T-cell (primary cell): ENCODE results near the gene SLC24A4. TPM values are rescaled to one million over a fixed set of nuclear protein-coding genes. Genes with fewer than 3 reads are reported as not detected.

Experiments
- ATAC-seq, 4 experiments: fragments of 200-7000 bp in 3 of 4; fragments of 150-1000 bp in 1 of 4; cut with Tn5 transposase; replicated peaks in 1 of 4; 1 replicate in 3 of 4; 2 replicates in 1 of 4; pipeline ENCODE4 v1.10.0; 2021; ENCODE audit warnings: moderate library complexity in 3 of 4, mild to moderate bottlenecking in 2 of 4, moderate number of reproducible peaks in 1 of 4
- CTCF ChIA-PET, 2 donors: fragments of 300-600 bp; sonication (Branson Sonifier 250); formaldehyde crosslinking; loops; one replicate each; lab custom pipeline; 2022; ENCODE audit warnings: antibody characterized with exemption in 2 of 2; lab: Charles Lee
- POLR2A ChIA-PET, 2 donors: fragments of 300-600 bp; sonication (Branson Sonifier 250); formaldehyde crosslinking; loops; one replicate each; lab custom pipeline; 2022; ENCODE audit warnings: antibody characterized with exemption in 2 of 2; lab: Charles Lee
- DNase-seq, 35 experiments: peaks; one replicate each; pipeline versions ENCODE4 v3.0.0 to v3.0.0-alpha.2; 2013 to 2023
- H3K27ac ChIP-seq: one replicate; pipeline ENCODE4 v1.5.1; 2013; ENCODE audit warnings: low read length
- H3K27me3 ChIP-seq, 2 experiments: replicated peaks in 1 of 2; 1 replicate in 1 of 2; 2 replicates in 1 of 2; pipeline versions ENCODE4 v1.6.1 to v1.7.0; 2013; ENCODE audit warnings: low read length in 1 of 2, mixed read lengths in 1 of 2; ENCODE audit not compliant: control insufficient read depth in 2 of 2, insufficient read depth in 2 of 2; ENCODE audit errors: extremely low read depth in 1 of 2
- H3K36me3 ChIP-seq, 2 donors: 1 replicate in 1 of 2; 2 replicates in 1 of 2; pipeline versions ENCODE4 v1.6.1 to v1.7.0; 2013; ENCODE audit warnings: low read length in 1 of 2; ENCODE audit not compliant: control insufficient read depth in 2 of 2, insufficient read depth in 1 of 2; ENCODE audit errors: extremely low read depth in 1 of 2
- H3K4me1 ChIP-seq, 2 experiments: 1 replicate in 1 of 2; 2 replicates in 1 of 2; pipeline versions ENCODE4 v1.6.1 to v1.7.0; 2013; ENCODE audit warnings: low read length in 2 of 2, mixed read lengths in 1 of 2; ENCODE audit not compliant: insufficient read depth in 2 of 2, control insufficient read depth in 1 of 2; ENCODE audit errors: extremely low read depth in 1 of 2
- H3K4me3 ChIP-seq, 2 donors: 1 replicate in 1 of 2; 2 replicates in 1 of 2; pipeline versions ENCODE4 v1.5.1 to v1.7.0; 2013; ENCODE audit warnings: mild to moderate bottlenecking in 2 of 2, low read length in 1 of 2, moderate library complexity in 1 of 2; ENCODE audit not compliant: control insufficient read depth in 1 of 2; ENCODE audit errors: extremely low read depth in 1 of 2
- H3K9me3 ChIP-seq: 2 replicates; pipeline ENCODE4 v1.7.0; 2013
- H3K27ac Mint-ChIP-seq, 2 donors: one replicate each; pipeline ENCODE4 v1.8.0; 2020 to 2021; ENCODE audit warnings: mild to moderate bottlenecking in 2 of 2, mixed read lengths in 2 of 2
- H3K27me3 Mint-ChIP-seq, 2 donors: one replicate each; pipeline ENCODE4 v1.8.0; 2021 to 2022; ENCODE audit warnings: mixed read lengths in 2 of 2
- H3K36me3 Mint-ChIP-seq: one replicate; pipeline ENCODE4 v1.8.0; 2021; ENCODE audit warnings: mixed read lengths
- H3K4me1 Mint-ChIP-seq, 3 donors: one replicate each; pipeline ENCODE4 v1.8.0; 2020 to 2022; ENCODE audit warnings: mixed read lengths in 3 of 3, mild to moderate bottlenecking in 1 of 3
- H3K4me3 Mint-ChIP-seq, 3 donors: one replicate each; pipeline ENCODE4 v1.8.0; 2020 to 2022; ENCODE audit warnings: mild to moderate bottlenecking in 3 of 3, mixed read lengths in 3 of 3, moderate library complexity in 3 of 3
- H3K9me3 Mint-ChIP-seq, 3 donors: one replicate each; pipeline ENCODE4 v1.8.0; 2020 to 2022; ENCODE audit warnings: mixed read lengths in 3 of 3
- WGBS: methylation state at CpG from one replicate; pipeline ENCODE4 v1.1.5; 2013; ENCODE audit warnings: missing lambda C conversion rate; ENCODE audit not compliant: insufficient coverage; 5-methylcytosine and 5-hydroxymethylcytosine counted together
- total RNA-seq, 35 experiments: library from RNA in 6 of 35; stranded (reverse) in 6 of 35; fragments of 120-200 nt in 1 of 35; gene quantifications; one replicate each; pipeline versions ENCODE4 v1.2.1 to v1.2.4 and lab custom pipeline; 2013 to 2026

Gene SLC24A4
- total RNA-seq, 5 donors from 2014 or later (not counting 1 experiment from before 2014, with no cell fraction given) = 0.14 to 0.15 TPM; not detected in 3

DNA sequence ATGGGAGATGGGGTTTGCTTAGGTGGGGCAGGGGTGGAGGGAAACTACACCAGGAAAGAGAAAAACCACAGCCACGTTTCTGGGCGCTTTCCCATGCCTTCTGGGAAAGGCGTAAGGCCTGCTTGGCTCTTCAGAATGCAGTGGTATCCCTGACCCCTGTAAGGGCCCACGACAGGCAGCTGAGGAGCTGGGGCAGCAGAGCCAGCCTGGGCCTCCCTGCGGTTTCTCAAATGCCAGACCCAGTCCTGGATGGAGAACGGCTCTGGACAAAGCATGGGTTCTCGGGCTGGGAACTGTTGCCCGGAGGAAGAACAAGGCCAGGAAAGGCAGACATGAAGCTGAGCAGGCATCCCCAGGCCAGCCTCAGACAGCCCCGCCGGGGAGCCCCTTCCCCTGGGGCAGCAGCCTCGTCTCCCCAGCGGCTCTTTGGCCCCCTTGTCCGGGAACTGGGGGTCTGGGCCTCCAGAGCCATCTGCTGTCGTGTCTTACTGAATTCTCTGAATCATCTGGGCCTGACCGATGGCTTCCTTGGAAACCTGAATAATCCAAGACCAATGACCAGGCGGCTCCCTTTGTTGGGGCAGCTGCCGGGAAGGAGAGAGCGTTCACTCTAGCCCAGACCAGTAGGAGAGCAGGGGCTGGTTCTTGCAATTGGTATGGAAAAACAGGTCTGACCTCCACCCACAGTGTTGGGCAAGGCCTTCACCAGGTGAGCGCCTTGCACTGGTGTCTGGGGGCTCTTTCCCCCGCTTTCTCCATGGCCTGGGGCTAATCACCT, 126.6 kb downstream of the SLC24A4 start:
- H3K36me3 Mint-ChIP-seq = no peaks in the 10 kb centered on the region
- 83% methylated on average over 14 of the region's 20 CpGs for WGBS
- CTCF ChIA-PET = no interaction called here

DNA sequence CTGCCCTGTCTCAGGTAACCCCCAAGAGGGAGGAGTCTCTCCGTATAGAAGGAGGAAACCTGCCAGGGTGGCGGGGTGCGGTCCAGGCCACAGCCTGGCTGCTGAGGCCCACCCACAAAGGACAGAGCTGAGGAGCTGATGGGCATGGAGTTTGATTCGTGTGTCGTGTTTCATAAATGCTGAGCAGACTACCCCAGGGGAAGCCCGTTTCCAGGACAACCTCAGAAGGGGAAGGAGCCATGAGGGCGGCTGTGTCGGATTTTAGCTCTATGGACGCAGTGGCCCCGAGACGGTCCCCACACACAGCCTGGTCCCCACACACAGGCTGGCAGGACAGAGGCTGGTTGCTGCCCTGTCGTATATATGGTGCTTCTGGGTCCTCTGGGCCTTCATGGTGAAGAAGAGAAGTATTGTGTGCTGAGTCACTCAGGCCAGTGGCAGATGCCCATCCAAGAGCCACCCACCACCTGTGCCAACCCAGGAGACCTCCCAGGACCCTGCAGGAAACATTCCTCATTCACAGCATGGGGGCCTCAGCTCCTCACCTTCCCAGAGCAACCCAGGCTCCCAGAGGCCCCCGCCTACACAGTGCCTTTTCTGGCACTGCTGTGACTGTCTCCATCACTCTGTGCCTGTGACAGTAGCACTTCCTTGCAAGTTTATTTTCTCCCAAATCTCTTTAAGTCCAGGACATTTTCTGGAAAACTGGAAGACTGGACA, 127.5 kb downstream of the SLC24A4 start:
- no peaks in the 10 kb centered on the region for H3K27me3 Mint-ChIP-seq
- H3K36me3 Mint-ChIP-seq = no peaks in the 10 kb centered on the region
- H3K9me3 ChIP-seq = no peaks in the 10 kb centered on the region
- ATAC-seq = no peak
- DNase-seq = no peak
- H3K4me1 Mint-ChIP-seq = peaks cover 3 to 5% (median 4%) of the 10 kb centered on the region in 3 donors
- no peak overlapping the region for H3K4me3 Mint-ChIP-seq
- H3K9me3 Mint-ChIP-seq = no peaks in the 10 kb centered on the region
- peaks cover 0 to 4% of the 10 kb centered on the region in 2 experiments for H3K27me3 ChIP-seq
- no peak overlapping the region for H3K27ac ChIP-seq
- no peak overlapping the region for H3K4me3 ChIP-seq
- no peaks in the 10 kb centered on the region for H3K36me3 ChIP-seq
- ChIA-PET CTCF (no interaction called here), POLR2A (no interaction called here)
- peaks cover 0 to 11% of the 10 kb centered on the region in 2 experiments for H3K4me1 ChIP-seq
- H3K27ac Mint-ChIP-seq = no peak overlapping the region
- WGBS = 83% methylated on average over 7 of the region's 13 CpGs

More for the DNA sequence above, 126.6 kb downstream of the SLC24A4 start:
- Mint-ChIP-seq H3K27ac (no peak overlapping the region), H3K9me3 (no peaks in the 10 kb centered on the region), H3K4me3 (no peak overlapping the region), H3K27me3 (no peaks in the 10 kb centered on the region), H3K4me1 (peaks cover 3 to 5% (median 4%) of the 10 kb centered on the region in 3 donors)
- Histone ChIP-seq H3K4me3 (no peak overlapping the region), H3K36me3 (no peaks in the 10 kb centered on the region), H3K4me1 (peaks cover 0 to 11% of the 10 kb centered on the region in 2 experiments), H3K9me3 (no peaks in the 10 kb centered on the region), H3K27ac (no peak overlapping the region), H3K27me3 (peaks cover 0 to 4% of the 10 kb centered on the region in 2 experiments)
- ATAC-seq (no peak), DNase-seq (no peak)
- POLR2A ChIA-PET = no interaction called here

DNA sequence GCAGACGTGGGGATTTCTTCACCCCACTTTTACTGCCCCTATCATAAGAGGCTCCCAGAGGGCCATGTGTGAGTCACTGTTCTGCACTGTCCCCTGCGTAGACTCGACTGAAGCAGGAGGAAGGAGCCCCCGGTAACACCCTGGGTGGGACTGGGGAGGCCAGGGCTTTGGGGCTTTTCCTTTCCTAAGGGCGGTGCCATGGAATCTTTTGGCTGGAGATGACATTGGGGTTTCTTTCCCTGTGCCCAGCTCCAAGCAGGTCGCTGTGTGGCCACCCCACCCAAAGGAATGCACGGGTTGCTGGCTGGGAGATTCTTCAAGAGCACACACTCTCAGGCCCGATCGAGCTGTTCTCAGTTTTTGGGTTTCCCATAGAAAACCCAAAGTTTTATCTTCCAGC, 128.3 kb downstream of the SLC24A4 start:
- Mint-ChIP-seq H3K4me3 (no peak overlapping the region), H3K9me3 (no peaks in the 10 kb centered on the region), H3K4me1 (peaks cover 3 to 4% (median 4%) of the 10 kb centered on the region in 3 donors), H3K36me3 (no peaks in the 10 kb centered on the region), H3K27me3 (no peaks in the 10 kb centered on the region), H3K27ac (no peak overlapping the region)
- Histone ChIP-seq H3K36me3 (no peaks in the 10 kb centered on the region), H3K4me3 (no peak overlapping the region), H3K4me1 (peaks cover 0 to 11% of the 10 kb centered on the region in 2 experiments), H3K27me3 (peaks cover 0 to 4% of the 10 kb centered on the region in 2 experiments), H3K9me3 (no peaks in the 10 kb centered on the region), H3K27ac (no peak overlapping the region)
- CTCF ChIA-PET = no interaction called here
- WGBS = 98% methylated on average over 8 of the region's 9 CpGs
- DNase-seq = no peak
- POLR2A ChIA-PET = no interaction called here
- no peak for ATAC-seq

DNA sequence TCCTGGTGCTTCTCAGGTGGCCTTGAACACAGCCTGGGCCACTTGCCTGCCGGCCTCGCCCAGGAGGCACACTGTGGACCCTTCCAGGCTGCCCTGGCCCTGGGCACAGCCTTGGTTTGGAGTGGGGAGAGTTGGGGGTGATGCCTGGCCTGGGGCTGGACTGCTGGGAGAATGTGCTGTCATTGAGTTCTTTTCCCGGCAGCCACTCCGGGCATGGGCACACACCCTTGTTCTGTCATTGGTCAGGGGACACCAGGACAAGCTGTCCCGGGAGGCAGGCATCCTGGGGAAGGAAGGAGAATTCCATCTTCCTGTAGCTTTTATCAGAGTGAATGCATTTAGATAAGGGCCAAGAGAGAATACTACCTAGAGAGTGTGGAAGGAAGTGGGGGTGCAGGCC, 128.8 kb downstream of the SLC24A4 start:
- no peak for DNase-seq
- H3K36me3 ChIP-seq = no peaks in the 10 kb centered on the region

DNA sequence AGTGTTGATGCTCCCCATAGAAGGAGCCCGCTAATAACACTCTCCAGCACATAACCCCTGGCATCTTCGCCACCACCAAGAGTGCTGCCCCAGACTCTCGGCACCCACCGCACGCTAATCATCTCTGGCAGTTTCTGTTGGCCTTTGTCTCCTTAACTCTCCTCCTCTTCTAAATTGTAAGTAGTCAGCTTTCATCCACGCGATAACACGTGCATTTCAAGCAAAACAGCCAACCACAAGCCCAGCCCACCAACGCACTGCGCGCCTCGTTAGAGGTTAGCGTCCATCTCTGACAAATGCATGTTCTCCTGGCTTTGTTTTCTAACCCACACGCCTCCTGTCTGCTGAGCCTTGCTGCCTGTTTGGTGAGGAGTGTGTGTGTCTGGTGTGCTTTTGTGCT, 129.5 kb downstream of the SLC24A4 start:
- CTCF ChIA-PET = no interaction called here
- Histone ChIP-seq H3K9me3 (no peaks in the 10 kb centered on the region), H3K4me1 (peaks cover 0 to 4% of the 10 kb centered on the region in 2 experiments), H3K27ac (no peak overlapping the region), H3K36me3 (no peaks in the 10 kb centered on the region), H3K4me3 (no peak overlapping the region), H3K27me3 (peaks cover 0 to 4% of the 10 kb centered on the region in 2 experiments)
- ATAC-seq = no peak
- H3K27ac Mint-ChIP-seq = no peak overlapping the region
- H3K36me3 Mint-ChIP-seq = no peaks in the 10 kb centered on the region
- no peaks in the 10 kb centered on the region for H3K4me1 Mint-ChIP-seq
- WGBS = 98% methylated on average over 6 of the region's 14 CpGs
- no peak overlapping the region for H3K4me3 Mint-ChIP-seq
- no peaks in the 10 kb centered on the region for H3K9me3 Mint-ChIP-seq
- no peak for DNase-seq
- POLR2A ChIA-PET = no interaction called here
- H3K27me3 Mint-ChIP-seq = no peaks in the 10 kb centered on the region

More for the DNA sequence above, 128.8 kb downstream of the SLC24A4 start:
- Mint-ChIP-seq H3K27ac (no peak overlapping the region), H3K27me3 (no peaks in the 10 kb centered on the region), H3K4me1 (peaks cover 0 to 3% (median 0%) of the 10 kb centered on the region in 3 donors), H3K9me3 (no peaks in the 10 kb centered on the region), H3K36me3 (no peaks in the 10 kb centered on the region), H3K4me3 (no peak overlapping the region)
- no peak overlapping the region for H3K4me3 ChIP-seq
- H3K4me1 ChIP-seq = peaks cover 0 to 9% of the 10 kb centered on the region in 2 experiments
- no CpG with 5 or more reads among the region's 5 CpGs for WGBS
- POLR2A ChIA-PET = no interaction called here
- no peak overlapping the region for H3K27ac ChIP-seq
- no peaks in the 10 kb centered on the region for H3K9me3 ChIP-seq
- CTCF ChIA-PET = no interaction called here
- peaks cover 0 to 4% of the 10 kb centered on the region in 2 experiments for H3K27me3 ChIP-seq
- no peak for ATAC-seq

DNA sequence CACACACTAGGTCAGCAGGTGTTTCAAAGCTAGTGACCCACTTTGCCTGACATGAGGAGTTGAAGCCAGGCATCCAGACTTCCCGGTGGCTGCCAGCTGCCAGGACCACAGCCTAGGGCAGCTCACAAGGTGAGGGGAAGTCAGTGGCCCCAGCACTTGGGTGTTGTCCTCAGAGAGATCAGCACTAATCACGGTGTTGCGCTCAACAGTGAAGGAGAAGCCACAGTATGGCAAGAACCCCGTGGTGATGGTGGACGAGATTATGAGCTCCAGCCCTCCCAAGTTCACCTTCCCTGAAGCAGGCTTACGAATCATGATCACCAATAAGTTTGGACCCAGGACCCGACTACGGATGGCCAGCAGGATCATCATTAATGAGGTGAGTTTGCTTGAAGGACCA, 130.7 kb downstream of the SLC24A4 start:
- ChIA-PET CTCF (no interaction called here), POLR2A (no interaction called here)
- H3K4me1 Mint-ChIP-seq = no peaks in the 10 kb centered on the region
- 94% methylated on average over 4 of the region's 8 CpGs for WGBS
- H3K4me3 Mint-ChIP-seq = no peak overlapping the region
- no peaks in the 10 kb centered on the region for H3K9me3 Mint-ChIP-seq
- Histone ChIP-seq H3K4me3 (no peak overlapping the region), H3K9me3 (no peaks in the 10 kb centered on the region), H3K4me1 (peaks cover 0 to 3% of the 10 kb centered on the region in 2 experiments), H3K27ac (no peak overlapping the region), H3K27me3 (peaks cover 0 to 4% of the 10 kb centered on the region in 2 experiments), H3K36me3 (no peaks in the 10 kb centered on the region)
- H3K36me3 Mint-ChIP-seq = no peaks in the 10 kb centered on the region
- H3K27ac Mint-ChIP-seq = no peak overlapping the region
- DNase-seq (no peak), ATAC-seq (no peak)
- no peaks in the 10 kb centered on the region for H3K27me3 Mint-ChIP-seq
